ENCODE results near the gene PRKN.

The PRKN gene

DNA sequence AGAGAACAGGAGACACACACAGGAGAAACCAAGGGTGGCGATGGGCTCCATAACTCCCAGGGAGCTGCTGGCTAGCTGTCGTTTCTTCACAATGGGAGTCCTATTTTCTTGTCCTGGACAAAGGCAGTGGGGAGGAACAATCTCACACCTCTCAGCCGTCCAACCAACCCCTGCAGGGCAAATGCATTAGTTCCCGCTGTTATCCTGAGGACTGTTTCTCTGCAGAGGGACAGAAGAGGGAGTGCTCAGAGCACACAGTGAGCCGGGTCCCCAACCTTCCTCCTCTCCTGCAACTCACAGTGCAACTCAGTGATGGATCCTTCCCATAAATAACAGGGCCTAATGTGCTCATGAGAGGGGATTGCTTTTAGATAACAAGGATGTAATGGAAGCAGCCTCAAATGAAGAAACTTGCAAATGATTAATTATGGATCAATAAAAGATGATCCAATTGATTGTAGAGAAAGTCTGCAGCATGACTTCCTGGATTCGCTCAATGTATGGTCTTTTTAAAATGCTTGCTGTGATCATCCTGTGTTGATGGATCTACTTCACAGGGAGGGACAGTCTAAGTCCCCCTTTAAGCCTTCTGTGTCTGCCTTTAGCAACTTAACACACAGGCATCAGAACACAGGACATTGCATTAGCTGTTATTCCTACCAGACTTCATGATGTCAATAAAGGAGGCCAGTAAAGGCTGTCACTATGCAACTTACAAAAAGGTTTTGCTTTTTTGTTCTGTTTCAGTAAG is 1000.3 kb downstream of the PRKN start:
- no peak overlapping the region for H3K27ac ChIP-seq
- no peak for TF ChIP-seq ZFX (IDR thresholded peaks at IDR 0.05)
- TF ChIP-seq, protein P1, sequence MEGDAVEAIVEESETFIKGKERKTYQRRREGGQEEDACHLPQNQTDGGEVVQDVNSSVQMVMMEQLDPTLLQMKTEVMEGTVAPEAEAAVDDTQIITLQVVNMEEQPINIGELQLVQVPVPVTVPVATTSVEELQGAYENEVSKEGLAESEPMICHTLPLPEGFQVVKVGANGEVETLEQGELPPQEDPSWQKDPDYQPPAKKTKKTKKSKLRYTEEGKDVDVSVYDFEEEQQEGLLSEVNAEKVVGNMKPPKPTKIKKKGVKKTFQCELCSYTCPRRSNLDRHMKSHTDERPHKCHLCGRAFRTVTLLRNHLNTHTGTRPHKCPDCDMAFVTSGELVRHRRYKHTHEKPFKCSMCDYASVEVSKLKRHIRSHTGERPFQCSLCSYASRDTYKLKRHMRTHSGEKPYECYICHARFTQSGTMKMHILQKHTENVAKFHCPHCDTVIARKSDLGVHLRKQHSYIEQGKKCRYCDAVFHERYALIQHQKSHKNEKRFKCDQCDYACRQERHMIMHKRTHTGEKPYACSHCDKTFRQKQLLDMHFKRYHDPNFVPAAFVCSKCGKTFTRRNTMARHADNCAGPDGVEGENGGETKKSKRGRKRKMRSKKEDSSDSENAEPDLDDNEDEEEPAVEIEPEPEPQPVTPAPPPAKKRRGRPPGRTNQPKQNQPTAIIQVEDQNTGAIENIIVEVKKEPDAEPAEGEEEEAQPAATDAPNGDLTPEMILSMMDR (conservative IDR thresholded peaks at IDR 0.05): no peak

DNA sequence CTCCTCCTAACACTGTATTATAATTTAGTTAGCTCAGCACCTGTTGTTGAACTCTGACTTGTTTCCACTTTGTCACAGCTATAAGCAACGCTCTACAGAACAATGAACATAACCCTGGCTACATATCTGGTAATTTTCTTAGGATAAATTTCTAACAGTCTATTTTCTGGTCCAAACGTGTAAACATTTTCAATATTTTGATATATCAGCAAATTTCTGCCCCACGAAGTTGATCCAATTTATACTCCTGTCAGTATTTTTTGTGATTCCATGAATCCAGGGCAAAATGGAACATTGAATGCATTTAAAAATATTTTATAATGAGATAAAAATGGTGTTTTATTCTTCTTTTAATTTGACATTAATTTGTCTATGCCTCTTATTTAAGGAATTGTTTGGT is 1005.2 kb downstream of the PRKN start:
- H3K27ac ChIP-seq: no peak overlapping the region
- TF ChIP-seq, protein P1 (conservative IDR thresholded peaks at IDR 0.05): no peak
- TF ChIP-seq ZFX (IDR thresholded peaks at IDR 0.05): no peak

DNA sequence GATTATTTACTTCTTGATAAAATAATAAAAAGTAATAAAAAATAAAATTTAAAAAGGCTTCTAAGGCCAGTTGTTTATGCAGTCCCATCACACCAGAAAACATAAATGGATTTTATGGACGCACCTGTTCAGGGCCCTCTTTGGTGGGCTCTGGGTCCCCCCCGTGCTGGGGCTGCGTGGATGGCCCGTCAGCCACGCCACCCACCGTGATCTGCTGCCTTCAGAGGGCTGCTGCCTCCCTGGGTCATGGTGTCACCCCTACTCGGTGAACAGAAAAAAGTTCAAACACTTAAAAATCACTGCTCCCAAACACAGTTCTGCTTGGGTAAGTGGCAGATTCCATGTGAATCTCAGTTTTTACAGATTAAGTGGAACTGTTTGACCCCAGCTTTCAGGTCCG is 1006.1 kb downstream of the PRKN start:
- TF ChIP-seq, protein P1 (conservative IDR thresholded peaks at IDR 0.05): no peak
- TF ChIP-seq ZFX (IDR thresholded peaks at IDR 0.05): no peak
- H3K27ac ChIP-seq: no peak overlapping the region

DNA sequence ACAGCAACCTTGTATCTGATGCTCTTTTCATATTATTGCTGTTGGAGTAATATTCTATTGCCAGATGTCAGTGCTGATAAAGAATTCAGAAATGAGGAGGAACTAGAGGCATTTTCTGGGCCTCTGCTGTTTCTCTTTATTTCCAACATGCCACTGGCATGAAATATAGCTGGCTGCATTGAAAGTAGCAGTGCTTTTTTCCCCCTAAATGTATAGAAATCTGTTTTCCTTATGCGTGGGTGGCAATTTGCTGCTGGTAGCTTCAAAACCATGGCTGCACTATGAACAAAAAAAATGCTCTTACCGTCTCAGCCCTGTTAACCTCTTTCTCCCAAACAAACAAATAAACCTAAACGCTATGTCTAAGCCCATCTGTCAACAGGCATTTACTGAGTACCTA is 1011.4 kb downstream of the PRKN start:
- TF ChIP-seq ZFX (IDR thresholded peaks at IDR 0.05): no peak
- TF ChIP-seq, protein P1 (conservative IDR thresholded peaks at IDR 0.05): no peak
- H3K27ac ChIP-seq: no peak overlapping the region

DNA sequence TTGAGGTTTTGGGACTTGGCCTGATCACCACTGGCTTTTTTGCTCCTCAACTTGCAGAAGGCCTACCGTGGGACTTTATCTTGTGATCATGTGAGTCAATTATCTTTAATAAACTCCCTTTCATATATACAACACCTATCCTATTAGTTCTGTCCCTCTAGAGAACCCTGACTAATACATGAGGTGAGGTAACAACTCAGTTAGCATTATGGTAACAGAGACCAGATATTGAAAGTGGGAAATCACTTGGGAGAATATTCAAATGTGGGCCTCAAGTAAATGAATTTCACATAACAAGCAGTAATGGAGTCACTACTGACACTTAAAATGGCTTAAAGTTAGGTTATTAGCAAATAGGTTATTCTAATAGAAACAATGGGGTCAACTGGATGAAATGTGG is 1015.6 kb downstream of the PRKN start:
- H3K27ac ChIP-seq: no peak overlapping the region
- no peak for TF ChIP-seq ZFX (IDR thresholded peaks at IDR 0.05)
- TF ChIP-seq, protein P1 (conservative IDR thresholded peaks at IDR 0.05): no peak

DNA sequence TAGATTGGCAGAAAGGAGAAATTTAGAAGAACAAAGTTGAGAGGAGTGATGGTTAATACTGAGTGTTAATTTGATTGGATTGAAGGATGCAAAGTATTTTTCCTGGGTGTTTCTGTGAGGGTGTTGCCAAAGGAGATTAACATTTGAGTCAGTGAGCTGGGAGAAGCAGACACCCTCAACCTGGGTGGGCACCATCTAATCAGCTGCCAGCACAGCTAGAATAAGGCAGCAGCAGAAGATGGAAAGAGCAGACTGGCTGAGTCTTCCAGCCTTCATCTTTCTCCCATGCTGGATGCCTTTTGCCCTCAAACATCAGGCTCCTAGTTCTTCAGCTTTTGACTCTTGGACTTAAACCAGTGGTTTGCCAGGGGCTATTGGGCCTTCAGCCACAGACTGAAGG is 1016.1 kb downstream of the PRKN start:
- no peak overlapping the region for H3K27ac ChIP-seq
- TF ChIP-seq, protein P1 (conservative IDR thresholded peaks at IDR 0.05): no peak
- no peak for TF ChIP-seq ZFX (IDR thresholded peaks at IDR 0.05)

DNA sequence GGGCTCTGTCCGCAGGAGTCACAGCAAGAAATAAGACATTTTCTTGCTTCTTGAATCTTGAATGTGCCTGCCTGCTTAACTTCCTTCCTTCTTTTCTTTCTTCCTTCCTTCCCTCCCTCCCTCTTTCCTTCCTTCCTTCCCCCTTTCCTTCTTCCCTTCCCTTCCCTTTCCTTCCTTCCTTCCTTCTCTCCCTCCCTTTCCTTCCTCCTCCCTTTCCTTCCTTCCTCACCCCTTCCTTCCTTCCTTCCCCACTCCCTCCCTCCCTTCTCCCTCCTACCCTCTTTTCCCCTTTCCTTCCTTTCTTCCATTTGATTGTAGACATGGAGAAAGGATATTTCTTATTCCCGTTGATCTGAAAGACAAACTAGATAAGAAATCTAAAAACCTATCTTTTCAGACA is 1016.9 kb downstream of the PRKN start:
- H3K27ac ChIP-seq: no peak overlapping the region
- TF ChIP-seq ZFX (IDR thresholded peaks at IDR 0.05): no peak
- TF ChIP-seq, protein P1 (conservative IDR thresholded peaks at IDR 0.05): no peak

Measured in C4-2B (cell line).